SJCRH30 (cell line): ENCODE results near the gene UCK1. TPM values are rescaled to one million over a fixed set of nuclear protein-coding genes. Genes with fewer than 3 reads are reported as not detected.

Experiments
- DNase-seq, 2 experiments: peaks; one replicate each; pipeline ENCODE4 v3.0.0-alpha.2; 2015 to 2020
- H3K27ac ChIP-seq: fragments of 250-450 bp; sonication (Bioruptor Pico); 2 replicates; pipeline ENCODE4 v1.5.1; 2020; ENCODE audit warnings: mild to moderate bottlenecking, moderate library complexity
- H3K27me3 ChIP-seq: fragments of 250-450 bp; sonication (Bioruptor Pico); 2 replicates; pipeline ENCODE4 v1.5.1; 2020; ENCODE audit warnings: mild to moderate bottlenecking, moderate library complexity
- H3K36me3 ChIP-seq: fragments of 250-450 bp; sonication (Bioruptor Pico); 2 replicates; pipeline ENCODE4 v1.5.1; 2020; ENCODE audit warnings: mild to moderate bottlenecking, moderate library complexity
- H3K4me1 ChIP-seq: fragments of 250-450 bp; sonication (Bioruptor Pico); 2 replicates; pipeline ENCODE4 v1.5.1; 2020; ENCODE audit warnings: mild to moderate bottlenecking, moderate library complexity
- H3K4me3 ChIP-seq: fragments of 250-450 bp; sonication (Bioruptor Pico); 2 replicates; pipeline ENCODE4 v1.5.1; 2020; ENCODE audit warnings: mild to moderate bottlenecking, moderate library complexity
- H3K9me3 ChIP-seq: fragments of 250-450 bp; sonication (Bioruptor Pico); replicated peaks from 2 replicates; pipeline ENCODE4 v1.5.1; 2020; ENCODE audit warnings: mild to moderate bottlenecking, moderate library complexity
- total RNA-seq: library from RNA; depleted of rRNA; stranded (reverse); fragments of >200 nt; shearing (Covaris generic); gene quantifications from 2 replicates; pipeline ENCODE4 v1.2.3, GENCODE V29; 2014

The UCK1 gene
- total RNA-seq, 1 experiment from 2014 or later = 49.2 TPM

DNA sequence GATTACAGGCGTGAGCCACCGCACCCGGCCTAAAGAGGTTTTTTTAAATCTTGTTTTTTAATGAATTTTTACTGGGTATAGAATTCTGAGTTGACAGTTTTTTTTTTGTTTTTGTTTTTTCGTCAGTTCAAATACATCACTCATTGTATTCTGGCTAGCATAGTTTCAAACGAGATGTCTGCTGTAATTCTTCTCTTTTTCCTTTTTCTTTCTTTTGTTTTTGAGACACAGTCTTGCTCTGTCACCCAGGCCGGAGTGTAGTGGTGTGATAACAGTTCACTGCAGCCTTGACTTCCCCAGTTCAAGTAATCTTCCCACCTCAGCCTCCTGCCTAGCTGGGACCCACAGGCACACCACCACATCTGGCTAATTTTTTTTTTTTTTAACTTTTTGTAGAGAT lies 12.1 kb upstream of the UCK1 start:
- H3K4me1 ChIP-seq = peaks cover 4% of the 10 kb centered on the region; the same call in 1 of the 2 replicates
- no peak overlapping the region for H3K27ac ChIP-seq
- H3K9me3 ChIP-seq = peaks cover 11% of the 10 kb centered on the region
- H3K4me3 ChIP-seq = no peak overlapping the region
- no peak for DNase-seq
- no peaks in the 10 kb centered on the region for H3K36me3 ChIP-seq
- no peaks in the 10 kb centered on the region for H3K27me3 ChIP-seq

DNA sequence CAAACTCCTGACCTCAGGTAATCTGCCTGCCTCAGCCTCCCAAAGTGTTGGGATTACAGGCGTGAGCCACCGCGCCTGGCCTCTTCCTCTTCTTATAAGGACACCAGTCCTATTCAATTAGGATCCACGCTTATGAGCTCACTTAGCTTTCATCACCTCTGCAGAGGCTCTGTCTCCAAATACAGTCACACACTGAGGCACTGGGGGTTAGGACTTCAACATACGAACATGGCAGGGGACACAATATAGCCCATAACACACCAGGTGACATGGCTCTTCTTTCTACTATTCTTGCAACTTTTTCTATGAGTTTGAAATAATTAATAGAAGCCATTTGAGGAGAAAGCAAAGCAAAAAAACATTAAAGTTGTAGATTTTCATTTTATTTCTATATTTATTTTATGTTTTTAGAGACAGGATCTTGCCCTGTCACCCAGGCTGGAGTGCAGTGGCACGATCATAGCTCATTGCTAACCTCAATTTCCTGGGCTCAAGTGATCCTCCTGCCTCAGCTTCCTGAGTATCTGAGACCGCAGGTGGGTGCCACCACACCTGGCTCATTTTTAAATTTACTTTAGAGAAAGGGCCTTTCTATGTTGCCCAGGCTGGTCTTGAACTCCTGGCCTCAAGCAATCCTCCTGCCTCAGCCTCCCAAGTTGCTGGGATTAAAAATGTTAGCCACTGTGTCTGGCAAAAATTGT lies 8.3 kb upstream of the UCK1 start:
- Histone ChIP-seq H3K27me3 (no peaks in the 10 kb centered on the region), H3K4me3 (no peak overlapping the region), H3K9me3 (peaks cover 11% of the 10 kb centered on the region), H3K36me3 (no peaks in the 10 kb centered on the region), H3K27ac (no peak overlapping the region), H3K4me1 (no peaks in the 10 kb centered on the region)
- no peak for DNase-seq

DNA sequence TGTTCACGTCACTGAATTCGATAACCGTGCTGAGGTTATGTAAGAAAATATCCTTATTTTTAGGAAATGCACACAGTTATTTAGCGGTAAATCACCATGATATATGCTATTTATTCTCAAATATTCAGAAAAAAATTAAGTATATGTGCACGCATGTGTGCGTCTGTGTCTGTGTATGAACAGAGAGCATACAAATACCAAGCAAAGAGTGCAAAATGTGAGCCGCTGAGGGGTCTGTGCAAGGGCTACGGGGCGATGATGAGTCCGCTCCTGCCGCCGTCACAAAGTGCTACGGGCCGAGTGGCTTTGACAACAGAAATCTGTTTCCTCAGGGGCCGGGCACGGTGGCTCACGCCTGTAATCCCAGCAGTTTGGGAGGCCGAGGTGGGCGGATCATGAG lies 6.9 kb upstream of the UCK1 start:
- Histone ChIP-seq H3K27ac (no peak overlapping the region), H3K9me3 (peaks cover 4% of the 10 kb centered on the region; the same call in 1 of the 2 replicates)
- DNase-seq = no peak

DNA sequence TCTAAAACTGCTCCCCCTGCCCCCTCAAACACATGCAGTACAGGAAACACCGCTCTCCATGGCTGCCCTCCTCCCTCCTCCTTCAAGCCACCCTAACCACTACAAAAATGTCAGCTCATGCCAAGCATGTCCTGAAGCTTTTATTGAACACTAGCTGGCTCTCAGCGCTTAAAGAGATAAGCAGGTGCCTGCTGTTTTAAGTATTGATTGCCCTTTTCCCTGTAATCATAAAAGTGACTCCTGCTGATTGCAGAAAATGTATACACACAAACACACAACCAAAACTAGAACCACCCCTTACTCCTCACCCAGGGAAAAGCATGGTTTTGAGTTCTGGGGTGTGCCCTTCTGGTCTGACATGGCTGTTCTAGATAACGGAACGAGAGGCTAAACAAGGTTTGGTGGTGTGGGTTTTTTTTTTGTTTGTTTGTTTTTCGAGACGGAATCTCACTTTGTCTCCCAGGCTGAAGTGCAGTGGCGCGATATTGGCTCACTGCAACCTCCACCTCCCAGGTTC lies 3.7 kb upstream of the UCK1 start:
- DNase-seq = no peak
- H3K9me3 ChIP-seq = no peaks in the 10 kb centered on the region
- no peak overlapping the region for H3K4me3 ChIP-seq
- H3K36me3 ChIP-seq = peaks cover 4% of the 10 kb centered on the region; the same call in 1 of the 2 replicates
- H3K27ac ChIP-seq = no peak overlapping the region
- no peaks in the 10 kb centered on the region for H3K4me1 ChIP-seq
- H3K27me3 ChIP-seq = no peaks in the 10 kb centered on the region

More for the DNA sequence above, 6.9 kb upstream of the UCK1 start:
- Histone ChIP-seq H3K27me3 (no peaks in the 10 kb centered on the region), H3K4me3 (no peak overlapping the region), H3K36me3 (no peaks in the 10 kb centered on the region), H3K4me1 (no peaks in the 10 kb centered on the region)

DNA sequence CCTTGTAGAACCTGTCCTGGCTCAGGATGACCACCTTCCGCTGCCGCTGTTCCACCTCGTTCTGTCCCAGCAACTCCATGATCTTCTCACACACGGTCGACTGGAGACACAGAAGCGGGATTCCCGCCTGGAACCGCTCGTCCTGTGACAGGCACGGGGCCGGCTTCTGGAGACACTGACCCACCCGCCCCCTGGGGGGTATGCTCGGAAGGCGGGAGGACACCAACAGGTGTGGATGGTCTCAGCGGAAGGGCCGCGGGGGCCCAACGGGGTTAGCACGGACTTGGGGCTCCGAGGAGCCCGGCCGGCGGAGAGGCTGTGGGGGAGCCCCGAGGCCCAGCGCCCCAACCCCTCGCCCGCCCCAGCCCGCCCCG lies 530 bp downstream of the UCK1 start:
- H3K4me3 ChIP-seq = peak overlapping the region; percentile 91
- peaks cover 42% of the 10 kb centered on the region for H3K36me3 ChIP-seq
- H3K27ac ChIP-seq = peak overlapping the region; percentile 66
- no peaks in the 10 kb centered on the region for H3K4me1 ChIP-seq
- no peaks in the 10 kb centered on the region for H3K27me3 ChIP-seq
- H3K9me3 ChIP-seq = no peaks in the 10 kb centered on the region
- DNase-seq = peak; percentile 76 to 77

DNA sequence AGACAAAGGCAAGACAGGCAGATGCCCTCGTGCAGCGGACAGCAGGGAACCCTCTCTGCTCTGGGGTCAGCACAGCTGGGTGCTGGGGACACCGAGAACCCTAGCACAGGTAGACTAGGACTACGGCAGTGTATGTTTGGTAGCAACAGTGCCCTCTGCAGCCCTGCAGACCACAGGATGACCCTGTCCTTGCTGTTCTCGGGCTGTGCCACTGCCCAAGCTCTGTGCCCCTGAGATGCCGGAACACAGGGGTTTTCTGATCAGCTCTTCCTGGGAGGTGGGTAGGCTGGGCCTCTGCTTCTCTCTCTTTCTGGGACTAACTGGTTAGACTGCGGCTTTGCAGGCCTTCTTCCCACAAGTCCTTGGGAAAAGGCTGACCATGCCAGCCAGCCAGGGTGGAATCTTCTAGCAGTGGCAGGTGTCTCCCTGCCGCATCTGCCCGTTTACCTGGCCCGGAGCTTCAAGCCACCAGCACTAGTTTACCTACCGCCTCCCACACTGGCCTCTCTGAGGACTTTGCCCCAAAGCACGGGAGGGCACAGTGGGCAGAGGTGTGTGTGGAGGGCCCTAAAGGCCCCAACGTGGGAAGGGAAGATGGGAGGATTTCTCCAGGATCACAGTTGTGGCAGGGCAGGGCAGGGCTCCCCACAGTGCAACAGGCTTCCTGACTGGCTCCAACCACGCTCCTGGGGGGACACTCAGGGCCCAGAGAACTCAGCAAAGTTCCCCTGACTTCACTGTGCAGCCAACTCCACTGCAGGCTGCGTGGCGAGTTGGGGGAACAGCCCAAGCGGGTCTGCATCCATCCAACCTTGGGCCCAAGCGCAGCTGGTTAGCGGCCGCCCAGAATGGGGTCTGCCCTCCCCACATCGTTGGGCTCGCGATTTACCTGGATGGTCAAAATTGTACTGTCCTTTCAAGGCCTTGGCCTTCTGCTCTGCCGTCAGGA lies 1.2 kb downstream of the UCK1 start:
- no peaks in the 10 kb centered on the region for H3K9me3 ChIP-seq
- H3K27ac ChIP-seq = peak overlapping the region; percentile 66; the same call in 1 of the 2 replicates
- no peaks in the 10 kb centered on the region for H3K27me3 ChIP-seq
- H3K4me3 ChIP-seq = peak overlapping the region; percentile 91
- no peak for DNase-seq
- H3K36me3 ChIP-seq = peaks cover 48% of the 10 kb centered on the region
- H3K4me1 ChIP-seq = no peaks in the 10 kb centered on the region

DNA sequence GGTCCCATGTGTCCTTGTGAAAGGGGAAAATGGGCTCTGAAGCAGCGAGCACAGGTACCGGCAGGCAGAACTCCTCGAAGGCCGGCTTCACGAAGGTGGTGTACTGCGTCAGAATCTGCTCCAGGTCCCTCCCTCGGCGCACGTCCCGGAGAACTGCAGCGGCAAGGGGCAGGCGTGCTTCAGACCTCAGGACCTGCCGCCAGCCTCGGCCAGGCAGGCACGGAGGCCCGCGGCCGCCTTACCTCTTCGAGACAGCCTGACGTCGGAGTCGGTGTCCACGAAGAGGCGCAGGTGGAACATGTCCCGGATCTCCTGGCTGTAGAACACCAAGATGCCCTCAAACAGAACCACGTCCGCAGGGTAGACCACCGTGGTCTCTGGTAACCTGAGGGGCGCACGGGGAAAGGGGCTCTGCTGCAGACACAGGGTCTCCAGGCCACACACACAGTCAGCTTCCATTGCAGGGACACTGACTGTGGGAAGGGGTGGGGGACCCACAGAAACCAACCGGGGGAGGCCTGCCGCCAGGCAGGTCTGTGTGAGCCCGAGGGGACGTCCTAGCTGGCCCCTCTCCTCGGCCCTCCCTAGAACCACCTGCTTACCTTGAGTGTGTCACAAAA lies 2.1 kb downstream of the UCK1 start:
- Histone ChIP-seq H3K27me3 (no peaks in the 10 kb centered on the region), H3K4me3 (no peak overlapping the region), H3K9me3 (no peaks in the 10 kb centered on the region), H3K27ac (no peak overlapping the region), H3K4me1 (no peaks in the 10 kb centered on the region), H3K36me3 (peaks cover 56% of the 10 kb centered on the region)
- DNase-seq = no peak

DNA sequence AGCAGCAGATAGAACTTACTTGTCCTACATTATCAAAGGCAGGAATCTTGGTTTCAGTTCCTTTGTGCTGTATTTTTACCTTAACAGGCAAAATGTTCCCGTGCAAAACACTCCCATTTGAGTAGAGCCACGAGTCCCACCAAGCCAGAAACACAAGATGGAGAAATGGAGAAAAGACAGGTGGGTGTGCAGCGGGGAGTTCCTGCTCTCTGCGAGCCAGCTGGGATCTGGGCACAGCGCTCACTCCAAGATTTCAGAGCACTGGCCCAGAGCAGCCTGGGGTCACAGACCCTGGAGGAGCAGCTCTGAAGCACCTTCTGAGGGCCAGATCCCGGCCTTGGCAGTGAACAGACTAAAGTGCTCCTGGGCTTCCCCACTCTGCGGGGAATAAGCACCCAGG lies 2.9 kb downstream of the UCK1 start:
- H3K27ac ChIP-seq = no peak overlapping the region
- no peak overlapping the region for H3K4me3 ChIP-seq
- H3K36me3 ChIP-seq = peaks cover 61% of the 10 kb centered on the region
- H3K4me1 ChIP-seq = no peaks in the 10 kb centered on the region
- H3K9me3 ChIP-seq = no peaks in the 10 kb centered on the region
- H3K27me3 ChIP-seq = no peaks in the 10 kb centered on the region
- DNase-seq = no peak

DNA sequence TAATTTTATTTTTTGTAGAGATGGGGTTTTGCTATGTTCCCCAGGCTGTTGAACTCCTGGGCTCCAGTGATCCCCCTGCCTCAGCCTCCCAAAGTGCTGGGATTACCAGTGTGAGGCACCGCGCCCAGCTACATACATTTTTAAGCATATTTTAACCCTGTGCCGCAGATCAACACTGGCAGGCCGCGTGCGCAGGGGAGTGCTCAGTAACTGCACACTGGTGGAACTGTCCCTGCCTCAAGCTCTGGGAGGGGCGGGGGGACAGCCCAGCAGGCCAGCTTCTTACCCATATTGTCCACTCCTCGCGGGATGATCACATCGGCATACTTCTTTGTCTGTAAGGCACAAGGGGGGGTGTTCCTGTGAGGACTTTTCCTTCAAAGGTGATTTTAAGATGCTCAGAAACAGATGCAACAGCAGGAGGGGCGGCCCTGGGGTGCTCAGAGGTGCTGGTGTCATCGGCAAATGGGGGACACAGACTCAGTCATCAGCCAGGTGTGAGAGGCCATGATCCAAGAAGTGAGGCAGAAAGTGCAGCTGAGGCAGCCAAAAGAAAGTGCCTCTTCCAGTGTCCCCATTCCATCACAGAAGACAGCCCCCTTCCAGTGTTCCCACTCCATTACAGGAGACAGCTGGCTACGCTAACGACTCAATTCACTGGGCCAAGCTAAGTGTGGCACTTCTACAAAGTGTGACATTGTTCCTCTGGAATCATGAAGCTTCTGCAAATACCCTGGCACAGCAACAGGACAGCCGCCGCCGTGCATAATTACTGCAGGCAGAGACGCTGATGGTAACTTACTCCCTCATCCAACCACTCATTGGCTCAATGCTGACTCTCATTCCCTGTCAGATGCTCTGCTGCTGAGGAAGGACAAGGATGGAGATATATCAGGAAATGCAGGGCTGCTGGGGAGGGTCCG lies 5.2 kb downstream of the UCK1 start:
- H3K4me1 ChIP-seq = no peaks in the 10 kb centered on the region
- H3K4me3 ChIP-seq = no peak overlapping the region
- no peak for DNase-seq
- peaks cover 82% of the 10 kb centered on the region for H3K36me3 ChIP-seq
- H3K9me3 ChIP-seq = no peaks in the 10 kb centered on the region
- no peak overlapping the region for H3K27ac ChIP-seq
- no peaks in the 10 kb centered on the region for H3K27me3 ChIP-seq

DNA sequence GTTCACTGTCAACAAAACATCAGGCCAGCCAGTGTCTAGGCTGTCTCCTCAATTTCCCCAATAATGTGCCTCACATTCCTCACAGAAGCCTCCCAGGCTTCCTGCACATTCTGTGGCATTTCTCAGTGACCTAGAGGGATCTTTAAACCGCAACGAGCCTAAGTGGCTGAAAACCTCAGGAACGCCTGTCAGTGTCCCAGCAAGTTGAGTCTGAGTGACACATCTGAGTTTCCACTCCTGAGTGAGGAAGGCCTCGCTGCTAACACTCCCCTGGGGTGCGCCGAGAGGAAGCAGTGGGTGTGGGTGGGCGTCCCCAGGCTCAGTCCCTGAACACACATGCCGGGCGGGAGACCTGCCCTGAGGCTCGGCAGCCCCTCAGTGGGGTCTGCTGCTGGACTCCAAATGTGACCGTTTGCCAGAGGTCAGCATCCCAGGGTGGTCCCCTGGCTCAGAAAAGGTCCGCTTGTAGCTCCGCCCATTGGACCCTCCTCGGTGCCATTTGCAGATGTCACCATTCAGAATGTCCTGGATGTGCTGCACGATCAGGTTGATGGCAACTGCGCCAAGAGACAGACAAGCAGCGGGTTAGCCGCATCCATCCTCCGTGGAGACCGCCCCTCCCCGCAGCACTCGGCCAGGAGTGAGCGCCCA lies 6.3 kb downstream of the UCK1 start:
- Histone ChIP-seq H3K9me3 (no peaks in the 10 kb centered on the region), H3K27me3 (no peaks in the 10 kb centered on the region), H3K4me3 (no peak overlapping the region), H3K36me3 (peaks cover 81% of the 10 kb centered on the region), H3K27ac (no peak overlapping the region), H3K4me1 (no peaks in the 10 kb centered on the region)
- no peak for DNase-seq

DNA sequence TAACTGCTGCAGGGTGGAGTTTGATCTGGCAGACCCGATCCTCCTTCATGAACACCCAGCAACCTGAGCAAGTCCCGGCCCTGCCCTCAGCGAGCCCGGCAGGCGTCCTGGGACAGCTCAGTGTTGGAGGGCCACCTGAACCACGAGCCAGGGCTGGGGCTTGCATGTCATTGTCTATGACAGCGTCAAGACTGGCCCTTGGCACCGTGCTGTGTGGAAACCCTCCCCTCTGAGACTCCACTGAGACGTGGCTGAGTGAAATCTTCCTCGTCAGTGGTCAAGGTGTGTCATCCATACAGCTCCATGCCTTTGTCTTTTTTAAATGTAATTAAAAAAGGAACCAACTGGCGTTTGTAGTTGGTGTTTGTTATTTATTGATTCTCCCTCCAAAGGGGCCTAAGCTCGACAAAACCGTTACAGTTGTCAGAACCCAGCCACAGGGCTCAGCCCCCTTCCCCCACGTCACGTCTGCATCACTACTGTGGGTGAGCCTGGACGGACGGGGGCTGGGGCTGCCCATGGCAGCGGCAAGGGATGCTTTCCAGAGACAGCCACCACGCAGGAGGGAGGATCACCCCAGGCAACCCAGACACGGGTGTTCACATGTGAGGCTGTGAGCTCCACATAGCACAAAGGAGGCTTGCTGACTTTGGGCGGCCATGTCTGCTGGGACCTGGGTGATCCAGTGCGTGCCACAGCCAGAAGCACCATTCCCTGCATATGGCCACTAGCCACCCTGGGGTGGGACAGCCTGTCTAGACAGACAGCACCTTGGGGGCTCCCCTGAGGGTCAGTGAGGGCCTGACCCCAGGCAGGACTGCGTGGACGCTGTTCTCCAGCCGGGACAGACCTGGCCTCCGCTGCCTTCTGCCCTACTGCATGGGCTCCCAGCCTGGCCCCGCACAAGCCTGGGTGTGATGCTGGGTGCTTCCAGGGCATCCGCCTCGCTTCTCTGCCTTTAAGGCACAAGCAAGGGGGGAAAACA lies 7.3 kb downstream of the UCK1 start:
- H3K9me3 ChIP-seq = no peaks in the 10 kb centered on the region
- no peak overlapping the region for H3K4me3 ChIP-seq
- DNase-seq = no peak
- H3K27ac ChIP-seq = no peak overlapping the region
- no peaks in the 10 kb centered on the region for H3K4me1 ChIP-seq
- H3K36me3 ChIP-seq = peaks cover 81% of the 10 kb centered on the region
- H3K27me3 ChIP-seq = no peaks in the 10 kb centered on the region

DNA sequence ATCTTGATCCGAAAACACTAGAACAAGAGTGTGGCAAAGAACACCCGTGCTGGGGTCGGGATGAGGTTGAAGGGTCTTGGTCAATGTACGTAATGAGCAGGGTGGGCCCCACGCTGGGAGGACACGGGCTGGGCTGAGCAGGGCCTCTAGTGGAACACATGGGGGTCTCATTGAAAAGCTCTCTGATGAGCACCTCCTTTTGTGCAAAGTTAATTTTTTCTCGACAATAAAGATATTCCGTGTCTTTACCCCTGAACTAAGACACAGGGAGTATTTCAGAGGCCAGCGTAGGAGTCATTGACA lies 8.0 kb downstream of the UCK1 start:
- no peak for DNase-seq
- no peak overlapping the region for H3K4me3 ChIP-seq
- no peaks in the 10 kb centered on the region for H3K9me3 ChIP-seq
- no peaks in the 10 kb centered on the region for H3K4me1 ChIP-seq
- H3K27me3 ChIP-seq = no peaks in the 10 kb centered on the region
- H3K27ac ChIP-seq = no peak overlapping the region
- H3K36me3 ChIP-seq = peaks cover 81% of the 10 kb centered on the region
